Endothelial cell of umbilical vein (primary cell): ENCODE data around the gene MAPK4. TPM values are rescaled to one million over a fixed set of nuclear protein-coding genes. Genes with fewer than 3 reads are reported as not detected.

Experiments used
- BruUV-seq: library from RNA; stranded (reverse); fragments of 400-500 nt; replicated peaks from 2 replicates; lab custom pipeline; 2021; lab: Mats Ljungman, UMichigan
- CTCF ChIA-PET: fragments of 300-600, 350-600 bp; sonication (Branson Sonifier 250); formaldehyde crosslinking; loops from one replicate; lab custom pipeline; 2021; ENCODE audit warnings: antibody characterized with exemption, inconsistent platforms; lab: Charles Lee
- POLR2A ChIA-PET: fragments of 300-600, 350-600 bp; sonication (Branson Sonifier 250); formaldehyde crosslinking; loops from one replicate; lab custom pipeline; 2021; ENCODE audit warnings: antibody characterized with exemption, inconsistent platforms; lab: Charles Lee
- DNase-seq: peaks from one replicate; pipeline ENCODE4 v3.0.0-alpha.2; 2011; ENCODE audit warnings: low read depth, low spot score
- FAIRE-seq: peaks from 2 replicates; lab custom pipeline; 2011; peaks lifted over from hg19 to GRCh38; lab: Jason Lieb, UNC
- H2AFZ ChIP-seq: 2 replicates; pipeline ENCODE4 v1.6.0; 2012; ENCODE audit warnings: low read depth, low read length, control low read depth, inconsistent platforms
- H3K27ac ChIP-seq: 2 replicates; pipeline ENCODE4 v1.5.1; 2011; ENCODE audit warnings: low read depth, mild to moderate bottlenecking, control low read depth, low read length, moderate library complexity; ENCODE audit not compliant: insufficient read depth
- H3K27me3 ChIP-seq, 2 experiments: 2 replicates each; pipeline versions ENCODE4 v1.6.0 to v1.6.1; 2011; ENCODE audit warnings: low read length in 2 of 2, mixed read lengths in 1 of 2; ENCODE audit not compliant: control insufficient read depth in 2 of 2, insufficient read depth in 2 of 2
- H3K36me3 ChIP-seq, 2 experiments: 2 replicates in 1 of 2; 3 replicates in 1 of 2; pipeline ENCODE4 v1.5.1; 2011; ENCODE audit warnings: low read length in 2 of 2, mild to moderate bottlenecking in 1 of 2, moderate library complexity in 1 of 2; ENCODE audit not compliant: control insufficient read depth in 2 of 2, insufficient read depth in 2 of 2; ENCODE audit errors: extremely low read depth in 1 of 2
- H3K4me1 ChIP-seq: 3 replicates; pipeline ENCODE4 v1.5.1; 2011; ENCODE audit warnings: mild to moderate bottlenecking, low read length; ENCODE audit not compliant: control insufficient read depth, insufficient read depth; ENCODE audit errors: extremely low read depth
- H3K4me2 ChIP-seq: 2 replicates; pipeline ENCODE4 v1.6.1; 2011; ENCODE audit warnings: low read length, control low read depth, mixed read lengths; ENCODE audit not compliant: insufficient read depth
- H3K4me3 ChIP-seq, 3 experiments: fragments of 200-600 bp in 1 of 3; sonication (generic), shearing (Covaris generic) in 1 of 3; replicated peaks in 1 of 3; 2 replicates each; pipeline ENCODE4 v1.5.1; 2011 to 2016; ENCODE audit warnings: control low read depth in 3 of 3, low read length in 3 of 3, mild to moderate bottlenecking in 2 of 3, inconsistent platforms in 1 of 3, low read depth in 1 of 3, moderate library complexity in 1 of 3; ENCODE audit not compliant: insufficient read depth in 1 of 3
- H3K79me2 ChIP-seq: 2 replicates; pipeline ENCODE4 v1.6.0; 2012; ENCODE audit warnings: low read length, inconsistent platforms; ENCODE audit not compliant: control insufficient read depth, insufficient read depth
- H3K9ac ChIP-seq: replicated peaks from 2 replicates; pipeline ENCODE3; 2011; ENCODE audit warnings: low read length, control low read depth; ENCODE audit not compliant: insufficient read depth; ENCODE audit errors: extremely low read depth
- H3K9me1 ChIP-seq: replicated peaks from 3 replicates; pipeline ENCODE4 v1.6.0; 2011; ENCODE audit warnings: mild to moderate bottlenecking, low read length; ENCODE audit not compliant: control insufficient read depth, insufficient read depth; ENCODE audit errors: extremely low read depth
- H3K9me3 ChIP-seq: replicated peaks from 2 replicates; pipeline ENCODE4 v1.5.1; 2012; ENCODE audit warnings: low read length, inconsistent platforms; ENCODE audit not compliant: control insufficient read depth, insufficient read depth
- H4K20me1 ChIP-seq: replicated peaks from 2 replicates; pipeline ENCODE3; 2011; ENCODE audit warnings: mild to moderate bottlenecking, low read length; ENCODE audit not compliant: control insufficient read depth, insufficient read depth; ENCODE audit errors: extremely low read depth
- EZH2 ChIP-seq: IDR thresholded peaks from 2 replicates; pipeline ENCODE4 v1.6.1; 2012; ENCODE audit warnings: borderline replicate concordance, low read depth, mild to moderate bottlenecking, moderate library complexity, low read length, inconsistent platforms; ENCODE audit not compliant: severe bottlenecking
- FOS ChIP-seq: IDR thresholded peaks from 2 replicates; pipeline ENCODE4 v1.6.1; 2011; ENCODE audit warnings: mild to moderate bottlenecking, low read length, moderate library complexity, borderline replicate concordance; ENCODE audit not compliant: insufficient read depth
- GATA2 ChIP-seq: IDR thresholded peaks from 2 replicates; pipeline ENCODE4 v1.7.0; 2011; ENCODE audit warnings: low read depth, mild to moderate bottlenecking, moderate library complexity, mixed read lengths, low read length; ENCODE audit not compliant: insufficient read length, insufficient read depth
- JUN ChIP-seq: IDR thresholded peaks from 2 replicates; pipeline ENCODE4 v1.6.1; 2011; ENCODE audit warnings: borderline replicate concordance, low read depth; ENCODE audit not compliant: insufficient read length, insufficient read depth
- MYC ChIP-seq: IDR thresholded peaks from one replicate; pipeline ENCODE4 v1.6.1; 2011; ENCODE audit warnings: mild to moderate bottlenecking, low read depth, low read length
- POLR2A ChIP-seq: IDR thresholded peaks from 2 replicates; pipeline ENCODE4 v1.6.1; 2012; ENCODE audit warnings: low read depth, mild to moderate bottlenecking, control low read depth, low read length
- POLR2AphosphoS5 ChIP-seq: IDR thresholded peaks from 2 replicates; pipeline ENCODE4 v1.6.1; 2012; ENCODE audit warnings: low read depth, mild to moderate bottlenecking, control low read depth, low read length, moderate library complexity; ENCODE audit not compliant: insufficient read depth
- dilution Hi-C: fragments of 300-500 bp; cut with MboI; formaldehyde crosslinking; loops from one replicate; pipeline ENCODE4 v1.15.0; 2019; ENCODE audit warnings: low sequenced_read_pairs; ENCODE audit not compliant: extremely low pct_ligation_motif_present
- intact Hi-C: fragments of 100-400 bp; cut with micrococcal nuclease; formaldehyde crosslinking; loops from one replicate; pipeline ENCODE4 v1.10.0; 2022
- polyA plus RNA-seq, 4 experiments: library from polyadenylated mRNA; depleted of rRNA in 3 of 4; stranded (reverse) in 3 of 4; unstranded in 1 of 4; fragments of >200 nt; gene quantifications; 2 replicates each; pipeline versions ENCODE4 v1.2.1 to v1.2.3, GENCODE V29; 2011 to 2012; ENCODE audit warnings: missing spikeins in 1 of 4
- total RNA-seq: library from RNA; stranded (reverse); gene quantifications from 2 replicates; pipeline ENCODE4 v1.2.3, GENCODE V29; 2021
- TF ChIP-seq, protein P1 (sequence below): IDR thresholded peaks from 2 replicates; pipeline ENCODE4 v1.6.1; 2011; ENCODE audit not compliant: insufficient read depth, insufficient read length
- TF ChIP-seq, protein P2 (sequence below), 2 donors: IDR thresholded peaks; 1 replicate in 1 of 2; 2 replicates in 1 of 2; pipeline ENCODE4 v1.5.1; 2011; ENCODE audit warnings: low read length in 2 of 2, mild to moderate bottlenecking in 2 of 2, moderate library complexity in 2 of 2, control low read depth in 1 of 2, inconsistent platforms in 1 of 2, low read depth in 1 of 2; ENCODE audit not compliant: insufficient read depth in 1 of 2; ENCODE audit errors: extremely low read depth in 1 of 2

The MAPK4 gene
- total and polyA plus RNA-seq, 2 donors (not counting 3 experiments of a cell fraction or from before 2014, with no cell fraction given), result not detected

DNA sequence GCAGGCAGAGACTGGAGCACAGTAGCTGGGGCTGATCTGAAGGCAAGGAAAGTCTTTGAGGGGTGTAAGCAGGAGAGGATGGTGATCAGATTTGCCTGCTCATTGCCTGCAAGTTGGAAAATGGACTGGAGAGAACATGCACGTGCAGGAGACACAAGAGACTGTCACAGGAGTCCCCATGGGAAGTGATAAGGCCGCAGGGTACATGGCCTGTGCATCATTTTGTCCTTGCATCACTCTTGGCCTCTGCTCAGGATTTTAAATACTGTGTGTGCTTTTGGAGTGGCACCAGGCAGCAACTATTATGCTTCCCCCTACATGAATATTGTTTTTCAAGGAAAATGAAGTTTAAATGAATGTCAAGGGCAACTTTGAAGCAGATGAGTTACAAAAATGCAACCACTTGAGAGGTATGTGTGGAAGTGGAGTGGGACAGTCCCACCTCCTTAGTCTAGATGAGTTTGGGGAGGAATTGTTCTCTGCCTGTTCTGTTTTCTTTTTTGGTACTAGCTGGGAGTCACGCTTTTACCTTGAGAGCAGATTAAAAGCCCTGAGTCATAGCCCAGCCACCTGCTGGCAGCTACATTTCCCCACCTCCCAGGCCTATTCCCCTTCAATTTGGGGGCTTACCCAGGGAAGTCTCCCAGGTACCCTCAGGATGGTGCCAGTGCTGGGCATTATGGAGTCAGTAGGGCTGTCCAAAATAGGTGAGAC, 19.3 kb downstream of the MAPK4 start:
- Histone ChIP-seq H3K9ac (no peak overlapping the region), H3K27me3 (no peaks in the 10 kb centered on the region), H3K4me1 (no peaks in the 10 kb centered on the region), H3K4me3 (no peak overlapping the region), H4K20me1 (no peaks in the 10 kb centered on the region), H3K79me2 (no peaks in the 10 kb centered on the region), H2AFZ (no peak overlapping the region), H3K36me3 (no peaks in the 10 kb centered on the region), H3K9me3 (no peaks in the 10 kb centered on the region), H3K4me2 (no peak overlapping the region), H3K9me1 (no peaks in the 10 kb centered on the region), H3K27ac (no peak overlapping the region)
- dilution Hi-C loops (no loop called here), intact Hi-C loops (no loop called here)
- TF ChIP-seq FOS, result no peak
- no peak for TF ChIP-seq MYC
- no peak for TF ChIP-seq POLR2AphosphoS5
- TF ChIP-seq, protein P1, sequence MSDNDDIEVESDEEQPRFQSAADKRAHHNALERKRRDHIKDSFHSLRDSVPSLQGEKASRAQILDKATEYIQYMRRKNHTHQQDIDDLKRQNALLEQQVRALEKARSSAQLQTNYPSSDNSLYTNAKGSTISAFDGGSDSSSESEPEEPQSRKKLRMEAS, result no peak
- TF ChIP-seq, protein P2, sequence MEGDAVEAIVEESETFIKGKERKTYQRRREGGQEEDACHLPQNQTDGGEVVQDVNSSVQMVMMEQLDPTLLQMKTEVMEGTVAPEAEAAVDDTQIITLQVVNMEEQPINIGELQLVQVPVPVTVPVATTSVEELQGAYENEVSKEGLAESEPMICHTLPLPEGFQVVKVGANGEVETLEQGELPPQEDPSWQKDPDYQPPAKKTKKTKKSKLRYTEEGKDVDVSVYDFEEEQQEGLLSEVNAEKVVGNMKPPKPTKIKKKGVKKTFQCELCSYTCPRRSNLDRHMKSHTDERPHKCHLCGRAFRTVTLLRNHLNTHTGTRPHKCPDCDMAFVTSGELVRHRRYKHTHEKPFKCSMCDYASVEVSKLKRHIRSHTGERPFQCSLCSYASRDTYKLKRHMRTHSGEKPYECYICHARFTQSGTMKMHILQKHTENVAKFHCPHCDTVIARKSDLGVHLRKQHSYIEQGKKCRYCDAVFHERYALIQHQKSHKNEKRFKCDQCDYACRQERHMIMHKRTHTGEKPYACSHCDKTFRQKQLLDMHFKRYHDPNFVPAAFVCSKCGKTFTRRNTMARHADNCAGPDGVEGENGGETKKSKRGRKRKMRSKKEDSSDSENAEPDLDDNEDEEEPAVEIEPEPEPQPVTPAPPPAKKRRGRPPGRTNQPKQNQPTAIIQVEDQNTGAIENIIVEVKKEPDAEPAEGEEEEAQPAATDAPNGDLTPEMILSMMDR (IDR thresholded peaks at IDR 0.05; ENCODE audit: extremely low read depth in 1 of 2, insufficient read depth in 1 of 2, low read depth in 1 of 2, low read length in 2 of 2), result no peak
- no peak for TF ChIP-seq JUN
- no peak for TF ChIP-seq EZH2
- no peak for TF ChIP-seq POLR2A
- no peak for TF ChIP-seq GATA2
- POLR2A ChIA-PET, result no interaction called here
- CTCF ChIA-PET, result no interaction called here
- FAIRE-seq (no peak), DNase-seq (no peak)
- BruUV-seq, result no TSS peak
